GM18520 (cell line): ENCODE measurements around the gene ARMH4.
A peak's percentile ranks its signal among the peaks of the same experiment; 100 is the strongest.

Experiments
- ATAC-seq: cut with Tn5 transposase; IDR thresholded peaks from one replicate; pipeline ENCODE4 v1.9.1; 2021; ENCODE audit not compliant: unreplicated experiment

The ARMH4 gene

DNA sequence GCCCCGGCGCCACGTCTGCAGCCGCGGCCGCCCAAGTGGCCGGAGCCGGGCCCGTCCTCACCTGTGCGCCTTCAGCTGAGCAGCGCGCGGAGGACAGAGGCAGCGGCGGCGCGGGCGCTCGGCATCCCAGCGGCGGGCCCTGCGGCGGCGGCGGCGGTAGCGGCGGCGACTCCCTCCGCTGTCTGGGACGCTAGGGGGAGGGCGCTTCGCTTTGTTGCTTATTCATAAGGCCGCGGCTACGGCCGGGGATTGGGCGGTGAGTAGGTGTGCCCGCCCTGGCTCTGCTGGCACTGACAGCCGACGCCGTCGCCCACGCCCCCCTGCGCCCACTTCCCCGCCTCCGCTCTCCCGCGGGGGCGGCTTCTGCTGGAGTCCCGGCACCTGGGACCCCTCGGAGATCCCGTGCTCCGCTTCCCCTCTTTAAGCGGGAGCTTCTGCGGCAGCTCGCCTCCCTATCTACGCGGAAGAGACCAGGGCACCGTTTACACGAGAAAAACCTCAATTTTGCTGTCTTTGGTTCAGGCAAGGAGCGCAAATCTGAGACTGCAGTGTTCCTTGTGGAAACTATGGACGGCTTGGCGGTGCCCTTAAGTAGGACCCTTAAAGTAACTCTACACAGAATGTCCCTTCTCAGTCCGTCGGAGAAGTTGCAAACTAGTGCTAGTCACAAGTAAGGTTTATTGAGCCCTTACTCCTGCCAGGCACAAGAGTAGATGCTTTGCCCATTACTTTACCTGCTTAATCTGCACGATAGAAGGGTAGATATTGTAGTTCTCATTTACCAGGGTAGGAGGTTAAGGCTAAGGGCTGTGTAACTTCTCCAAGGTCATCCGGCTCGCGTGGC, at the start of gene ARMH4:
Gene ARMH4, minus strand, starts transcription at position 200 of the 844 bp plus-strand sequence. CDS start 12,855 bp downstream, outside the sequence.
- ATAC-seq, result peak; percentile 95

DNA sequence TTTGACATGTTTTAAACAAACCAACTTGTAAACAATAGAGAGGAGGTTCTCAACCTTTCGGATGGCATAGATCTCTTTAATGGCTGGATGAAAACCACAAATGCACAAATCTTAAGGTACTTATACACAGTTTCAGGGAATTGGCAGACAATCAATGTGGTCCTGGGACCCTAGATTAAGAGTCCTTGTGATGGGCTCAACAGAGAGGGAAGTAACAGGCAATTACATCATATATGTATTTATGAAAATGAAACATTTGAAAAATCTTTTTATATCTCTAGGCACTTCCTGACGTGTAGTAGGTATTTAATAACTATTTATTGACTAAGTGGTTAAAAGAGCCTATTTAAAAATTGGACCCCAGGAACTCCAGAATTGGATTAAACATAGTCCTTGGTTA, 48.8 kb upstream of the ARMH4 start:
- ATAC-seq, result no peak

DNA sequence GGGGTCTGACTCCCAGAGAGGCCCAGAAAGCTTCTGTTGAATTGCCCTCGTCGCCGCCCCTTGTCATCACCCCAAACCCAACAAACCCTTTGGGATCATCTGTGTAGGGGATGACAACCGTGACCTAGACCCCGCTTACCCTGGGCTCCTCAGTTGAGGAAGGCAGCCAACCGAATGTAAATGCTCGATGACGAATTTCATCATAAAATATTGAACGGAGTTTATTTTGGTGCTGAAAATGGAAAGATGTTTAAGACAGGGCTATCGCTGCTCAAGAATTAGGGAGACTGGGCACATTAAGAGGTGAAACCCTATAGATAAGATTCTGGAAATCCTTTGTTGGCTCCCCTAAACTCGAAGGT, 48.4 kb upstream of the ARMH4 start:
- ATAC-seq, result no peak

- ATAC-seq, result peak; percentile 87
Observed at GRCh38 chr14:58199726-58200479, 47.9 kb upstream of the ARMH4 start, which contains the start of gene ACTR10. Gene ACTR10, plus strand, starts transcription at chr14:58200149. Its CDS starts 69 bp downstream, at chr14:58200218.

DNA sequence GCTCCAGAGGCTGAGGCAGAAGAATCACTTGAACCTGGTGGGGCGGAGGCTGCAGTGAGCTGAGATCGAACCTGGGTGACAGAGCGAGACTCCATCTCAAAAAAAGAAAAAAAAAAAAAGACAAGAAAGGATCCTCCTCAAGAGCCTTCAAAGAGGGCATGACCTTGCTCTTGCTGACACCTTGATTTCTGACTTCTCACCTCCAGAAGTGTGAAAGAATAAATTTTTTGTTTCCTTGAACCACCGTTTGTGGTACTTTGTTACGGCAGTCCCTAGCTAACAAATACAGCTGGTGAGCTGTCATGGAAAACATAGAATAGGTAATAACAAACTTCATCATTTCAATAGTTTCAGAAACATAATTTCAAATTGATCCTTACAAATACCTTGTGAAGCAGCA, 46.1 kb upstream of the ARMH4 start:
- ATAC-seq, result no peak

DNA sequence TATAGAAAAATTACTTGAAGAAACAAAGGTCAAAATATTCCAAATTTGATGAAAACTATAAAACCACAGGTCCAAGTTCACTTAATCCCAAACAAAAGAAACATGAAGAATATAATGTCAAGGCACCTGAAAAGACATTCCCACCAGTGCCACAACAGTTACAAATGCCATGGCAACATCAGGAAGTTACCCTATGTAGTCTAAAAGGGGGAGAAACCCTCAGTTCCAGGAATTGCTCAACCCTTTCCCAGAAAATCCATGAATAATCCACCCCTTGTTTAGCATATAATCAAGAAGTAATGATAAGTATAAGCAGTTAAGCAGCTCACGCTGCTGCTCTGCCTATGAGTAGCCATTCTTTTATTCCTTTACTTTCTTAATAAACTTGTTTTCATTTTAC, 44.2 kb upstream of the ARMH4 start:
- ATAC-seq, result no peak

DNA sequence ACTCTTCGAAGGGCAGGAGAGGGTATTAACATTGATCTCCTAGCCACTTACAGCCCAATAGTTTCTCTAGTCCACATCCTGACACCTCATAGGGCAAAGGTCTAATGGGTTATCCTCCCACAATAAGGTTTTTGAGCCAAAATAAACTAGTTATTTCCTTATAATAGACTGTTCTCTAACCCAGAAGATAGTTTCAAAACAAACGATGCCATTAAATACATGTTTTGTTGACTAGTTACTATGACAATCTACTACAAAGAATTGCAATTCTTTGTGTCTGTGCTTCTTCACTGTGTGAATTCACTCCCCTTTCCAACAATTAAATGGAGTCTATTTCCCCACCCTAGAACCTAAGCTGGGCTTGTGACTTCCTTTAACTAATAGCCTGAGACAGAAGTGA, 41.5 kb upstream of the ARMH4 start:
- ATAC-seq, result no peak

GRCh38 chr14:58191763-58192601, 40.0 kb upstream of the ARMH4 start:
- ATAC-seq, result no peak

GRCh38 chr14:58189176-58189575, 37.2 kb upstream of the ARMH4 start:
- ATAC-seq, result no peak

DNA sequence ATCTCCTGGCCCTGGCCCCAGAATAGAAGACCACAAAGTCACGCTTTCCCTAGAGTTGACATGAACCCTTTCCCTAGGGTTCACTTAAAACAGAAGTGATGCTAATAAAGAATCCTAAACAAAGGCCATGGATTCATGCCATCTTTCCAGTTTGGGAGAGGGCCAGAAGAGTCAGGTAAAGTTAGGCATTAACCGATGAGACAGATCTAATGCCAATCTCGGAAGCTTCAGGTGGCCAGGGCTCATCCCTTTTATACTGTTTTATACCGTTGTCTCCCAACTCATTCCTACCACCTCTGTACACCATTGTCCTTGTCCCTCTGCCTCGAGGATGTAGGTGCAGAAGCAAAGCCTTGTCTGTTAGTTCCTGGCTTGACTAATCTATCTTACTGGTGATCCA, 25.1 kb upstream of the ARMH4 start:
- ATAC-seq, result no peak

GRCh38 chr14:58171090-58171489, 19.1 kb upstream of the ARMH4 start:
- ATAC-seq, result peak; percentile 87

DNA sequence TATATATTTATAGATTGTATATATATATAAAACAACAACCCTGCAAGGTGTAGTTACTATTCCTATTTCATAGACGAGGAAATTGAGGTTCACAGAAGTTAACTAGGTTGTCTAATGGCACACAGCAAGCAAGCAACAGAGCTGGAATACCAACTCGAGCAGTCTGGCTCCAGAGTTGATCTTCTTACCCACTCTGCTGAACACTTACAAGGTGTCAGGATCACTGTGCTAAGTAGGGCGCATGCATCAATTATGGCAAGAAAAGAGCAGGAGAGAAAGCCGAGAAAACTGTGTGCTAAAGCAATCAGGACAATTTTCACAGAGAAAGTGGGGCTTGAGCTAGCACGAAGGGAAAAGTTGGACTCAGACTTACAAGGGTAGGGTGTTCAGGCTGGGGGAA, 15.9 kb upstream of the ARMH4 start:
- no peak for ATAC-seq

- ATAC-seq, result no peak
Observed at GRCh38 chr14:58167057-58167456, 15.0 kb upstream of the ARMH4 start.

- ATAC-seq, result no peak
Observed at GRCh38 chr14:58166005-58166983, 14.3 kb upstream of the ARMH4 start.

DNA sequence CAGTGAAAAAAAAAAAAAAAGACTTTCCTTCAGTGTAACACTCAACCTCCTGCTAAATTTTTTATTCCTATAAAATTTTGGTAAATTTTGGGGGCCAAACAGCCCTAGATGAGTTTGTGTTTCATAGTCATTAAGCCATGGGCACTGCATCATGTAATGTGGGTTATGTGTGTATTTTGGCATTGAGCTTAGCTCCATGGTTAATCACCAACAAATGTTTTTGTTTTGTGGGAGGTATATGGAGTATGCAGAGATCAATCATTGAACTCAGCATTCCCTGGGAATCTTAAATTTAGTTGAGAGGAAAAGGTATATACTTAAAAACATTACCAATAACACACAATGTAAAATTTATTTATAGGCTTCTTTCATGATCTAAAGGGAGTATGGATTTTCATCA, 8.5 kb upstream of the ARMH4 start:
- ATAC-seq, result no peak

GRCh38 chr14:58151133-58152013, 640 bp downstream of the ARMH4 start:
- peak; percentile 19 for ATAC-seq

DNA sequence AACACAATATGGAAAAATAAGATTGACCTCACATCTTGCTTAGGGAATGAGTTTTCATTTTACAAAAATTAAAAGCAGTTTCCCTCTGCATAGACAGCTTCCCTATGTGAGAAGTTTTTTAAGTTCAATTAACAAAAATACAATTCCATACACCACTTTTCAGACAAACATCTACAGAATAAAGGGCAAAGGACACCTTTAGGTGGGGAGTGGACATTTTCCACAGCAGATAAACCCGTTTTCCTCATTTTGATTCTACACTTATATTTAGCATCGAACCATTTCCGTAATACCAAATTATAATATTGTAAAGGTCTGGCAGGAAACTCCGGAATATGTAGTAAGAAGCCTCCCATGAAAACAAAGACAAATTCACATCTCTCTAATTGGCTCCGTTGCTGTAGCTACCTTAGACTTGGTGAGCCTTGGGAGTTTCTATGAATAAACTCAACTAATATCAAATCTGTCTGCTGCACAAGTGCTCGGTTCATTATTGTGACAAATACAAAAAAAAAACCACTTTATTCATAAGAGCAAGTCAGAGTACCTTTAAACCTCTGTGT, 1.7 kb downstream of the ARMH4 start:
- no peak for ATAC-seq

DNA sequence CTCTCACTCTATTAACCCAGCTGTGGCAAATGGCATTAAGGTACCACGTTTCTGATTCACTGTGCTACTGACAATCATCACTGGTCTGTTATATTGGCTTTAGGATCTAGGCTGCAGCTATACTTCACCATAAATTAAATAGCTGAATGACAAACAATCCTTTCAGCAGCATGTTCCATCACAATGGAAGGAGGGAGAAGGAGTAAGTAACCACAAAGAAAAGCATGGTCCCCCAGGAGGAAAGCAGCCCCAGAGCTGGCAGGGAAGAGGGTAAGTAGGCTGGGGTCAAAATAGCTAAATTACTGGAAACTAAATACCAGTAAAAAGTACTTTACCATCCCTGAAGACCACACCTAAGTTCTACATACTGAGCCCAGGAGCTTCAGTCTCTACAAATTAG, 2.8 kb downstream of the ARMH4 start:
- no peak for ATAC-seq

DNA sequence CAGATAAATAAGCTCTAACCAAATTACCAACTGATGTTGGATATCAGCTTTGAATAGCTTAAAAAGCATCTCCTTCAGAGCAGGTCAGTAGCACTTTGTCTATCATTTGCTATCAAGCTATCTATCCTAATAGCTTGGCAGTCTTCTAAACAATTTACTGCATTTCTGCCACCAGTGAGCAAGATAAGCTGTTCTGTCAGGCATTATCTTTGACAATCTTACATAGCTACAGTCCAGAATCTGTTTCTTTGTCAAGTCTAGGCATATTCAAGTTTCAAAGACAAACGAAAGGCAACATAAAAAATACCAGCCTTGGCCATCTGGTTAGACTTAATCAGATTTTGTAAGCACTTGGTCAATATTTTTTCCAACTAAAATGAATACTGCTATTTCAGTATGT, 5.6 kb downstream of the ARMH4 start:
- no peak for ATAC-seq
